Suprapubic skin (tissue), 4 donors: ENCODE data around the gene PTPN11. TPM values are rescaled to one million over a fixed set of nuclear protein-coding genes. Genes with fewer than 3 reads are reported as not detected.
"Not testable (repeated sequence)": the region's sequence is repeated elsewhere in the genome, so short reads cannot be mapped to it uniquely, and the experiment has no call there.

Experiments
- DNase-seq, 2 donors: peaks; one replicate each; pipeline ENCODE4 v3.0.0-alpha.2; 2019; ENCODE audit warnings: low spot score in 2 of 2
- H3K27ac ChIP-seq: fragments of 200-600 bp; sonication (generic); one replicate; pipeline ENCODE4 v1.5.1; 2019
- H3K27me3 ChIP-seq: fragments of 200-600 bp; sonication (generic); one replicate; pipeline ENCODE4 v1.5.1; 2019
- H3K36me3 ChIP-seq: fragments of 200-600 bp; sonication (generic); one replicate; pipeline ENCODE4 v1.5.1; 2019
- H3K4me1 ChIP-seq: fragments of 200-600 bp; sonication (generic); one replicate; pipeline ENCODE4 v1.5.1; 2019
- H3K4me3 ChIP-seq: fragments of 200-600 bp; sonication (generic); one replicate; pipeline ENCODE4 v1.5.1; 2019; ENCODE audit warnings: mild to moderate bottlenecking
- H3K9me3 ChIP-seq: fragments of 200-600 bp; sonication (generic); one replicate; pipeline ENCODE4 v1.5.1; 2019
- CTCF ChIP-seq, 2 donors: fragments of 200-600 bp in 1 of 2; fragments of 450-650 bp in 1 of 2; sonication (generic) in 1 of 2; IDR thresholded peaks; one replicate each; pipeline ENCODE4 v1.5.1; 2016 to 2019; ENCODE audit warnings: antibody characterized with exemption in 2 of 2, mild to moderate bottlenecking in 1 of 2, moderate library complexity in 1 of 2
- EP300 ChIP-seq: sonication (generic); formaldehyde crosslinking; IDR thresholded peaks from one replicate; pipeline ENCODE4 v1.6.1; 2017; ENCODE audit warnings: antibody characterized with exemption
- POLR2A ChIP-seq, 2 donors: fragments of 450-650 bp; IDR thresholded peaks; one replicate each; pipeline ENCODE4 v1.6.1; 2017; ENCODE audit warnings: antibody characterized with exemption in 2 of 2, mild to moderate bottlenecking in 2 of 2, moderate library complexity in 2 of 2
- POLR2AphosphoS5 ChIP-seq, 3 donors: sonication (generic); formaldehyde crosslinking; IDR thresholded peaks; one replicate each; pipeline ENCODE4 v1.6.1; 2017; ENCODE audit warnings: antibody characterized with exemption in 3 of 3
- WGBS: methylation state at CpG from one replicate; pipeline ENCODE4 v1.1.5; 2018; 5-methylcytosine and 5-hydroxymethylcytosine counted together
- total RNA-seq, 4 donors: library from RNA; depleted of rRNA; stranded (reverse); fragments of >200 nt; gene quantifications; one replicate each; pipeline ENCODE4 v1.1.0, GENCODE V29; 2016

PTPN11 gene
- total RNA-seq, 4 donors from 2014 or later = 56.6 to 70.7 (median 65.3) TPM

- 74% methylated on average over 3 of the region's 3 CpGs for WGBS
- H3K4me3 ChIP-seq = no peak overlapping the region
- H3K27ac ChIP-seq = no peak overlapping the region
These were observed 13.2 kb downstream of the PTPN11 start for GRCh38 chr12:112431965-112432364.

GRCh38 chr12:112433551-112433950 lies 14.8 kb downstream of the PTPN11 start:
- 98% methylated on average over 2 of the region's 2 CpGs for WGBS
- Histone ChIP-seq H3K4me3 (no peak overlapping the region), H3K9me3 (no peaks in the 10 kb centered on the region), H3K27ac (no peak overlapping the region), H3K27me3 (no peaks in the 10 kb centered on the region), H3K36me3 (peaks cover 3% of the 10 kb centered on the region), H3K4me1 (peaks cover 3% of the 10 kb centered on the region)
- TF ChIP-seq POLR2AphosphoS5 (IDR thresholded peaks at IDR 0.05) (no peak), EP300 (no peak), POLR2A (IDR thresholded peaks at IDR 0.05) (no peak), CTCF (IDR thresholded peaks at IDR 0.05) (no peak)
- no peak for DNase-seq

More at GRCh38 chr12:112431965-112432364, 13.2 kb downstream of the PTPN11 start:
- H3K36me3 ChIP-seq = peaks cover 3% of the 10 kb centered on the region
- H3K4me1 ChIP-seq = peaks cover 3% of the 10 kb centered on the region
- H3K9me3 ChIP-seq = no peaks in the 10 kb centered on the region
- TF ChIP-seq POLR2AphosphoS5 (IDR thresholded peaks at IDR 0.05) = no peak
- no peak for TF ChIP-seq POLR2A (IDR thresholded peaks at IDR 0.05)
- no peak for TF ChIP-seq CTCF (IDR thresholded peaks at IDR 0.05)
- TF ChIP-seq EP300 = no peak
- H3K27me3 ChIP-seq = no peaks in the 10 kb centered on the region
- DNase-seq = no peak

- DNase-seq, H3K36me3 ChIP-seq, H3K4me3 ChIP-seq, H3K9me3 ChIP-seq, H3K4me1 ChIP-seq, H3K27ac ChIP-seq, H3K27me3 ChIP-seq: not testable (repeated sequence)
- 100% methylated on average over 1 of the region's 1 CpG for whole genome bisulfite sequencing
These were observed 19.9 kb downstream of the PTPN11 start for GRCh38 chr12:112438645-112439044.

- Histone ChIP-seq H3K9me3 (no peaks in the 10 kb centered on the region), H3K27me3 (no peaks in the 10 kb centered on the region), H3K4me3 (no peak overlapping the region), H3K36me3 (no peaks in the 10 kb centered on the region), H3K4me1 (peaks cover 3% of the 10 kb centered on the region), H3K27ac (no peak overlapping the region)
- TF ChIP-seq POLR2AphosphoS5 (IDR thresholded peaks at IDR 0.05) (no peak), POLR2A (IDR thresholded peaks at IDR 0.05) (no peak), EP300 (no peak), CTCF (IDR thresholded peaks at IDR 0.05) (no peak)
- no peak for DNase-seq
These were observed 21.0 kb downstream of the PTPN11 start for GRCh38 chr12:112439769-112440168.

GRCh38 chr12:112440653-112441052 lies 21.9 kb downstream of the PTPN11 start:
- not testable (repeated sequence) for H3K27ac ChIP-seq, H3K4me3 ChIP-seq, H3K27me3 ChIP-seq, DNase-seq, H3K36me3 ChIP-seq, H3K4me1 ChIP-seq, H3K9me3 ChIP-seq
- 92% methylated on average over 9 of the region's 9 CpGs for WGBS

- Histone ChIP-seq H3K9me3 (no peaks in the 10 kb centered on the region), H3K27me3 (no peaks in the 10 kb centered on the region), H3K27ac (no peak overlapping the region), H3K4me1 (peaks cover 5% of the 10 kb centered on the region), H3K36me3 (peaks cover 19% of the 10 kb centered on the region), H3K4me3 (no peak overlapping the region)
- 98% methylated on average over 4 of the region's 4 CpGs for WGBS
- no peak for DNase-seq
- no peak for TF ChIP-seq CTCF (IDR thresholded peaks at IDR 0.05)
- TF ChIP-seq EP300 = no peak
- no peak for TF ChIP-seq POLR2AphosphoS5 (IDR thresholded peaks at IDR 0.05)
- no peak for TF ChIP-seq POLR2A (IDR thresholded peaks at IDR 0.05)
These were observed 25.2 kb downstream of the PTPN11 start for GRCh38 chr12:112443916-112444315.
